DMS 273 (cell line): ENCODE results near the gene TSEN2.
"Not testable (repeated sequence)": the region's sequence is repeated elsewhere in the genome, so short reads cannot be mapped to it uniquely, and the experiment has no call there.

ENCODE experiments used
- DNase-seq: peaks from one replicate; lab custom pipeline; 2025; ENCODE audit not compliant: unreplicated experiment; lab: John Stamatoyannopoulos, UW

Gene TSEN2

GRCh38 chr3:12484198-12484982 is at the start of gene TSEN2:
TSEN2 (plus strand) TSS chr3:12484480; CDS start chr3:12489801, 5,321 bp downstream.
- DNase-seq, result peak; percentile 97

- no peak for DNase-seq
Observed at GRCh38 chr3:12436514-12437220, 47.6 kb upstream of the TSEN2 start.

DNA sequence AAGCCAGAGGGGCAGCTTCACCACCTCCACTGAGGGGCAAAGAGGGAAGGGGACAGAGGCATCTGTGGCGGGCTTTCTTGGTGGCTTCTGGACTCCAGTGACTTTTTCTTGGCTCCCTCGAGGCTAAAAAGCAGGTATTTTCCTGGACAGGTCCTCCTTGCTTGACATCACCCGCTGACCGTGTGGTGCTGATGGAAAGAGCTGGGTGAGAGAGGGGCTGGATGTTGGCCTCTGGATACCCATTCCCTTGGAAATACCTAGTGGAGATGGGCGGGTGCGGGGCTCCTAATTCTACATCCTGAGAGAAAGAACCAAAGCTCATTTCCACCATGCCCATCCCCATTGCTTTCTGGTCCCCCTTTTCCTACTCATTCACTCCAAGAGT is 47.1 kb upstream of the TSEN2 start:
- no peak for DNase-seq

GRCh38 chr3:12437861-12438260 is 46.4 kb upstream of the TSEN2 start:
- DNase-seq, result no peak

GRCh38 chr3:12438318-12438717 is 46.0 kb upstream of the TSEN2 start:
- no peak for DNase-seq

DNA sequence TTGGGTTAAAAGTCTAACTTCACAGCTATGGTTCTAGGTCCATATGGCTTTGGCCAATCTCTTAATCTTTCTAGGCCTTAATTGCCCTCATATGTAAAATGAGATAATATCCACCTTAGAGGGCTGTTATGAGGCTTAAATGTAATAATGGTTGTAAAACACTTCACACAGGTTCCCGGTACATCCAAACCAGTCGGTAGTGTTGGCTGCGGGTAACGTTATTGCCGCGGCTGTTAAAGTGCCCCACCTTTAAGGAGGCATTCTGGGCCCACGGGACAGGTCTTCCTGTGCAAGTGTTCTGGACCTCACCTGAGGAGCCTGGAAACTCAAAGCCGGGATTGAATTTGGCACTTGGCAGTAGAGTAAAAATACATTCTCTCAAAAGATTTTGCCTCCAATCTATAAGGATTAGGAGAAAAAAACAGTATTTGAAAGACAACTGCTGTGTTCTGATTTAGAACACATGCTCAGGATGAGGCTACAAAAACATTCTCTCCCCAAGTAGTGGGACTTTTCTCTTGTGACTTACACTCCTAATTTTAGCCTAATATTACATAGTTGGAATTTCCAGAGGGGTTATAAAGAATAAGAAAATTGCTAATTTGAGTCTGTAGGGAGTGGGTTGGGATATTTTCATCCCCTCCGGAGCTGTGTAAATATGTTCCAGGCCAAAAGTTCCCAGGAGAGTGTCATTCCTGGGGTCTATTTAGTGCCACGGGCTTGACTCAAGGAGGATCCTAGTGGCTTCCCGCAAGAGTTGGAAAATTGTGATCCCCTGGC is 44.9 kb upstream of the TSEN2 start:
- DNase-seq, result no peak

GRCh38 chr3:12440927-12441714 is 43.2 kb upstream of the TSEN2 start:
- DNase-seq, result peak; percentile 44

DNA sequence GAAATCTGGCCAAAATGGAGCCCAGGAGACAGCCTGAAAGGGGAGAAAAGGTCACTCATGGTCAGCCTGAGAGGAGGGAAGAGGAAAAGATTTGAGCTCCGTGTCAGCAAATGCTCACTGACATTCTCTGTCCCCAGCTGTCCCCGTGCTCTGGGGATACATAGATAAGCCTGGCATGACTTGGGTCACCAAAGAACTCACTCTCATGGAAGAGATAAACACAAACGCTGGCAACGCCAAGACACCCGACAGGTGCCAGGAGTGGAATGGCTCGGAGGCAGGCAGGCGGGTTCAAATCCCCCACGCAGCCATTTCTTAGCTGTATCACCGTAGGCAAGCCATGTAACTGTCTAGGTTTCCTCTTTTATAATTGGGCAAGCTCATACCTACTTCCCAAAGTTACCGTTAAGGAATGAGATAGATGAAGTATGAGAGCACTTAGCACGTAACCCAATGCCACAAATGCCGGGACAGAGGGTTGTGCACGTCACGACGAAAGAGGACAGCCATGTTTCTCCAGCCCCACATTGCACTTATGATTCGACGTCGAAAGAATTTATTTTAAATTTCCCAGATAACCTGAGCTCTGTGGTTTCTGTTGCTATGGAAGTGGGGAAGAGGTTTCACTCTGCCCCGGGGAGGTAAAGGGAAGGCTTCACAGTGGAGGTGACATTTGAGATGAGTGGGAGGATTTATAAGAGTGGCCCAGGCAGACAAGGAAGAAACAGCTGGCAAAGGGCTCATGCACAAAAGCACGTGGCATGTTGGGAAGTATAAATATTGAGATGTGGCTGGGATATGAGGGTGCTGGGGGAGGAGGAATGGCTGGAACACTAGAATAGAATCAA is 41.4 kb upstream of the TSEN2 start:
- DNase-seq, result peak; percentile 11

- DNase-seq, result no peak
Observed at GRCh38 chr3:12443781-12444522, 40.3 kb upstream of the TSEN2 start.

DNA sequence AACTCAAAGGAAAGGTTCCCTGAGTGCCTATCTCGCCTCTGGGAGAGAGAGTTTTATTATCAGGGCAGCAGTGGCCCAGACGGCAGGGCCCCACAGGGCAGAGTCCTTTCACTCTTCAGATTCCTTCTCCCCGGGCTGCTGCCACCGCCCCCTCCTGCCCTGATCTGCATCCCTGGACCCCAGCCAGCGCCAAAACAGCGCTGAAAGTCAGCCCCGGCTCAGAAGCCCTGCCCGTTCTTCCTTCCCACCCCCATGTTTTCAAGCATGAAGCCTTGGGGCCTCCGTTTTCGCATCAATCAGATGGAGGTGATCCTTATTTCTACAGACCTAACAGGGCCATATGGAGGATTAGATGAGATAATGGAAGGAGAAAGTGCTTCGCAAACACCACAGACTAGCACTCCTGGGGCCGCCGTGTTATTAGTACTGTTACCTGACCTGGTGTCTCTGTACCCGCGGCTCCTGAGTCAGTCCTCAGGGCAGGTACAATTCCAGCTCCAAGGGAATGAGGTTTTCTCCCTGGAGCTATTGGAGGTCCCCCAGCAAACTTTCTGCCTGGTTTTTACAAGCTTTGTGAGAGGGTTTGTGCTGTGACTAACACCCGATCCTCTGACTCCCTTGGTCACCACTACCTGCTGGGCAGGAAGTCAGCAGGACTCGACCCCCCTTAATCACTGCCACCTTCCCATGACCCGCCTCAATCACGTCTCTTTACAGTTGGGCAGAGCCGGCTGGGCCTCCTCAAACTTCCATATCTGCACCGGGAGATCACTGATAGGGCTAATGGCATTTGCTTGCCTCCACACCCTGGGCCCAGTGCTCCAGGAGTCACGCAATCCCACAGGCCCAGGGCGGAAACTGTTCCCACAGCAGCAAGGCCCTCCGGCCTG is 39.5 kb upstream of the TSEN2 start:
- peak; percentile 38 for DNase-seq

- no peak for DNase-seq
Observed at GRCh38 chr3:12445523-12446240, 38.6 kb upstream of the TSEN2 start.

- DNase-seq, result no peak
Observed at GRCh38 chr3:12446298-12446697, 38.0 kb upstream of the TSEN2 start.

- no peak for DNase-seq
Observed at GRCh38 chr3:12447075-12447474, 37.2 kb upstream of the TSEN2 start.

GRCh38 chr3:12448404-12449202 is 35.7 kb upstream of the TSEN2 start:
- not testable (repeated sequence) for DNase-seq

DNA sequence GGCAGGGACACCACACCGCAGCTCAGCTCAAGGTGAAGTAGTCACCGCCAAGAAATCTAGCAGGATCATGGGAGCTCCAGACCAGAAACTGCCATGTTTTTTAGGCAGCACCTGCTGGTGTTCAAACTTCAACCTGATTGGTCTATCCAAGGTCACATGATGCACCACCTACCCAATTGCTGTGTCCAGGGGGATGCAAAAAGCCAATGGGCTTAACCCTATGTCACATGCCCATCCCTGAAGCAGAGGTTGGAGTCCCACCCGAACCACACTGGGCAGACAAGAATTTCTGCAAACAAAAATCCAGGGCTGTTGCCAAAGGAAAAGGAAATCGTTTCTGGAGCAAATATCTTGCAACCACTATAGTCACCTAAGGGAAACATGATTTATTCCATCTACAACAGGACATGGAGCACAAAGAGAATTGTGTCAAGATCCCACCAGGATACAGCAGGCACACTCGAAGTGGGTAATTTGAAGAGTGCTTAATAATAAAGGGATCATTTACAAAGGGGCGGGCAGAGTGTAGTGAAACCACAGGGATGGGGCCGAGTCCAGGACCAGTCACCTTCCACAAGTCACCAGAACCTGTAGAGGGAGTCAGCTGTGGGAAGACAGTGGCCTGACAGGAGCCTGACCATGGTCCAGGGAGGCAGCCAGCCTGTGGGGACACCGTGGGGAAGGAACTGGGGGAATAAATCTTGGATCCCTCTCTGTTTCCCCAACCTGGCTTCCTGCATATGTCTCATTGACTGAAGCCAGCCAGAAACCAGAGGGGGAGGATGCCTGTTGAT is 34.2 kb upstream of the TSEN2 start:
- DNase-seq, result no peak

- DNase-seq, result no peak
Observed at GRCh38 chr3:12451481-12451880, 32.8 kb upstream of the TSEN2 start.
